ENCODE measurements around the gene RAD9A. TPM values are rescaled to one million over a fixed set of nuclear protein-coding genes. Genes with fewer than 3 reads are reported as not detected.

The RAD9A gene
- total RNA-seq, 1 donor from 2014 or later: 9.4 TPM

GRCh38 chr11:67400251-67400941 is 8.6 kb downstream of the RAD9A start:
- no peaks in the 10 kb centered on the region for H3K27me3 Mint-ChIP-seq (ENCODE audit: low read depth, unreplicated experiment)
- H3K9ac ChIP-seq (ENCODE audit: low read length): peak overlapping the region; percentile 96
- H3K9me3 ChIP-seq (ENCODE audit: insufficient read depth, low read depth, low read length): no peaks in the 10 kb centered on the region
- H3K27ac Mint-ChIP-seq (ENCODE audit: unreplicated experiment): peak overlapping the region; percentile 75
- FAIRE-seq (no peak), DNase-seq (ENCODE audit: low read depth) (no peak)
- no peak overlapping the region for H2AFZ ChIP-seq (ENCODE audit: low read depth, low read length)
- peak overlapping the region; percentile 98 for H3K4me2 ChIP-seq (ENCODE audit: low read length)
- peaks cover 17% of the 10 kb centered on the region for H3K4me1 ChIP-seq (ENCODE audit: insufficient read depth, low read length)
- H3K27me3 ChIP-seq (ENCODE audit: insufficient read depth, low read length): no peaks in the 10 kb centered on the region
- H3K79me2 ChIP-seq (ENCODE audit: insufficient read depth, low read length): peaks cover 40% of the 10 kb centered on the region
- no peak overlapping the region for H3K27ac ChIP-seq (ENCODE audit: low read depth, low read length)
- peak overlapping the region; percentile 87 for H3K4me3 Mint-ChIP-seq (ENCODE audit: unreplicated experiment)
- H3K4me3 ChIP-seq (ENCODE audit: insufficient read depth, low read depth, low read length): peak overlapping the region; percentile 89
- peaks cover 10% of the 10 kb centered on the region for H3K4me1 Mint-ChIP-seq (ENCODE audit: low read depth, unreplicated experiment)
- H3K36me3 Mint-ChIP-seq (ENCODE audit: low read depth, unreplicated experiment): peaks cover 18% of the 10 kb centered on the region
- no peak for TF ChIP-seq CTCF (IDR thresholded peaks at IDR 0.05; ENCODE audit: insufficient read depth, low read depth, low read length)
- TF ChIP-seq EZH2 (IDR thresholded peaks at IDR 0.05; ENCODE audit: insufficient read depth, low read length): no peak
- no peaks in the 10 kb centered on the region for H3K9me3 Mint-ChIP-seq (ENCODE audit: unreplicated experiment)
- H4K20me1 ChIP-seq (ENCODE audit: insufficient read depth, low read length): peaks cover 32% of the 10 kb centered on the region
- H3K36me3 ChIP-seq (ENCODE audit: insufficient read depth, low read length): peaks cover 2% of the 10 kb centered on the region

- Histone ChIP-seq H3K79me2 (ENCODE audit: insufficient read depth, low read length) (peaks cover 40% of the 10 kb centered on the region), H3K27me3 (ENCODE audit: insufficient read depth, low read length) (no peaks in the 10 kb centered on the region), H4K20me1 (ENCODE audit: insufficient read depth, low read length) (peaks cover 32% of the 10 kb centered on the region), H3K9ac (ENCODE audit: low read length) (peak overlapping the region; percentile 96), H2AFZ (ENCODE audit: low read depth, low read length) (no peak overlapping the region), H3K4me1 (ENCODE audit: insufficient read depth, low read length) (peaks cover 17% of the 10 kb centered on the region), H3K4me3 (ENCODE audit: insufficient read depth, low read depth, low read length) (peak overlapping the region; percentile 89), H3K9me3 (ENCODE audit: insufficient read depth, low read depth, low read length) (no peaks in the 10 kb centered on the region), H3K27ac (ENCODE audit: low read depth, low read length) (peak overlapping the region; percentile 81), H3K36me3 (ENCODE audit: insufficient read depth, low read length) (peaks cover 2% of the 10 kb centered on the region), H3K4me2 (ENCODE audit: low read length) (peak overlapping the region; percentile 98)
- no peaks in the 10 kb centered on the region for H3K9me3 Mint-ChIP-seq (ENCODE audit: unreplicated experiment)
- H3K4me3 Mint-ChIP-seq (ENCODE audit: unreplicated experiment): peak overlapping the region; percentile 87
- H3K27ac Mint-ChIP-seq (ENCODE audit: unreplicated experiment): no peak overlapping the region
- DNase-seq (ENCODE audit: low read depth): no peak
- peaks cover 10% of the 10 kb centered on the region for H3K4me1 Mint-ChIP-seq (ENCODE audit: low read depth, unreplicated experiment)
- TF ChIP-seq EZH2 (IDR thresholded peaks at IDR 0.05; ENCODE audit: insufficient read depth, low read length) (no peak), CTCF (IDR thresholded peaks at IDR 0.05; ENCODE audit: insufficient read depth, low read depth, low read length) (no peak)
- no peaks in the 10 kb centered on the region for H3K27me3 Mint-ChIP-seq (ENCODE audit: low read depth, unreplicated experiment)
- peaks cover 18% of the 10 kb centered on the region for H3K36me3 Mint-ChIP-seq (ENCODE audit: low read depth, unreplicated experiment)
- no peak for FAIRE-seq
Measured at GRCh38 chr11:67400942-67401494, 9.2 kb downstream of the RAD9A start.

Data from astrocyte (in vitro differentiated cells and primary cell).